ENCODE measurements around the gene TMEM167B. TPM values are rescaled to one million over a fixed set of nuclear protein-coding genes. Genes with fewer than 3 reads are reported as not detected.

The TMEM167B gene
- total RNA-seq, 1 experiment from 2014 or later = 21.4 TPM

- TF ChIP-seq CTCF (IDR thresholded peaks at IDR 0.05 in 2 of 3, conservative IDR thresholded peaks at IDR 0.05 in 1 of 3; ENCODE audit: borderline replicate concordance in 1 of 3, insufficient read depth in 1 of 3, low read depth in 2 of 3, low read length in 2 of 3) = no peak
- TF ChIP-seq MAX (IDR thresholded peaks at IDR 0.05) = no peak
- TF ChIP-seq EZH2phosphoT487 (IDR thresholded peaks at IDR 0.05; ENCODE audit: borderline replicate concordance) = no peak
- no peak for TF ChIP-seq FOSL1 (IDR thresholded peaks at IDR 0.05; ENCODE audit: low read depth)
- TF ChIP-seq ATF3 (IDR thresholded peaks at IDR 0.05) = no peak
- no peak for TF ChIP-seq POLR2A (IDR thresholded peaks at IDR 0.05; ENCODE audit: borderline replicate concordance, extremely low read depth, insufficient read depth, insufficient read length)
- TF ChIP-seq ZFX (IDR thresholded peaks at IDR 0.05) = no peak
- no peak for TF ChIP-seq JUND (IDR thresholded peaks at IDR 0.05)
These were observed 12.2 kb upstream of the TMEM167B start (continued) for GRCh38 chr1:109078317-109078716.

- H3K79me2 ChIP-seq (ENCODE audit: insufficient read depth, low read length) = peaks cover 13% of the 10 kb centered on the region
- H3K4me2 ChIP-seq (ENCODE audit: low read length) = peak overlapping the region; percentile 77
- POLR2A ChIA-PET = interaction anchor here (1.8 kb wide), 1 partner anchor 21 kb away, joined by 11 read pairs; no protein-coding TSS in a partner anchor
- ATAC-seq (no peak), DNase-seq (ENCODE audit: low read depth, low spot score) (no peak)
- CTCF ChIA-PET = interaction anchor here (1.4 kb wide), 1 partner anchor 21 kb away, joined by 4 read pairs; no protein-coding TSS in a partner anchor
- peak overlapping the region; percentile 59 for H3K9ac ChIP-seq (ENCODE audit: low read length)
- H3K27ac ChIP-seq (ENCODE audit: low read depth, low read length) = peak overlapping the region; percentile 70; the same call in 1 of the 2 replicates
- intact Hi-C loops (cut with micrococcal nuclease) = no loop called here
- no peaks in the 10 kb centered on the region for H3K9me2 ChIP-seq (ENCODE audit: insufficient read depth)
- RAD21 ChIA-PET (ENCODE audit: low non-redundant PET in 1 of 2, low total read pairs in 2 of 2, uncharacterized antibody in 2 of 2, unreplicated experiment in 2 of 2) = no interaction called here
- H2AFZ ChIP-seq (ENCODE audit: low read depth, low read length, poor library complexity, severe bottlenecking) = no peak overlapping the region
- peak overlapping the region; percentile 21 to 29 for H3K4me3 ChIP-seq (replicated peaks in 1 of 2; ENCODE audit: low read depth in 1 of 2, low read length in 2 of 2)
- H3K27me3 ChIP-seq (ENCODE audit: insufficient read depth, low read length) = no peaks in the 10 kb centered on the region
- no peaks in the 10 kb centered on the region for H3K9me3 ChIP-seq (ENCODE audit: control insufficient read depth in 1 of 2, insufficient read depth in 1 of 2, low read depth in 1 of 2, low read length in 2 of 2)
- BruUV-seq (replicated peaks) = no TSS peak
- no peaks in the 10 kb centered on the region for H4K20me1 ChIP-seq (ENCODE audit: insufficient read depth)
- H3K4me1 ChIP-seq (ENCODE audit: control insufficient read depth in 1 of 2, insufficient read depth in 2 of 2, low read length in 2 of 2) = peaks cover 21 to 29% of the 10 kb centered on the region in 2 experiments
- no peaks in the 10 kb centered on the region for H3K36me3 ChIP-seq (ENCODE audit: control insufficient read depth in 1 of 2, insufficient read depth in 2 of 2, low read length in 2 of 2)
- TF ChIP-seq YY1 (IDR thresholded peaks at IDR 0.05; ENCODE audit: extremely low read depth, insufficient replicate concordance, low read depth, low read length) (no peak), ZNF274 (IDR thresholded peaks at IDR 0.05; ENCODE audit: low read depth, low read length) (no peak), TCF7L2 (IDR thresholded peaks at IDR 0.05; ENCODE audit: borderline replicate concordance, extremely low read depth, insufficient read depth, insufficient read length) (no peak), REST (IDR thresholded peaks at IDR 0.05; ENCODE audit: low read depth) (no peak), EZH2 (IDR thresholded peaks at IDR 0.05) (no peak), SIN3A (IDR thresholded peaks at IDR 0.05; ENCODE audit: low read depth) (no peak), EZH2phosphoT487 (IDR thresholded peaks at IDR 0.05; ENCODE audit: borderline replicate concordance) (no peak), JUND (IDR thresholded peaks at IDR 0.05) (no peak), ZFX (IDR thresholded peaks at IDR 0.05) (no peak), CBX3 (IDR thresholded peaks at IDR 0.05; ENCODE audit: low read depth) (no peak), POLR2AphosphoS5 (IDR thresholded peaks at IDR 0.05; ENCODE audit: low read depth, low read length) (no peak), ELF1 (IDR thresholded peaks at IDR 0.05; ENCODE audit: borderline replicate concordance, low read depth) (no peak), ATF3 (IDR thresholded peaks at IDR 0.05) (no peak), FOSL1 (IDR thresholded peaks at IDR 0.05; ENCODE audit: low read depth) (no peak), EGR1 (IDR thresholded peaks at IDR 0.05; ENCODE audit: low read depth) (no peak), SRF (IDR thresholded peaks at IDR 0.05; ENCODE audit: low read depth) (no peak), CEBPB (IDR thresholded peaks at IDR 0.05; ENCODE audit: low read depth) (no peak), POLR2A (IDR thresholded peaks at IDR 0.05; ENCODE audit: borderline replicate concordance, extremely low read depth, insufficient read depth, insufficient read length) (no peak)
These were observed 11.3 kb upstream of the TMEM167B start for GRCh38 chr1:109079240-109079622.
